WTC11 (cell line): ENCODE measurements around the gene PPP1R14C. TPM values are rescaled to one million over a fixed set of nuclear protein-coding genes. Genes with fewer than 3 reads are reported as not detected.

Experiments used
- ATAC-seq: fragments of 200-7000 bp; cut with Tn5 transposase; 2 replicates; pipeline ENCODE4 v1.10.0; 2021; ENCODE audit warnings: mild to moderate bottlenecking, moderate library complexity
- CTCF ChIA-PET: fragments of 300-600 bp; sonication (Branson Sonifier 250); formaldehyde crosslinking; loops from one replicate; lab custom pipeline; 2021; ENCODE audit warnings: antibody characterized with exemption; lab: Charles Lee
- POLR2A ChIA-PET: fragments of 350-600 bp; sonication (Branson Sonifier 250); formaldehyde crosslinking; loops from one replicate; lab custom pipeline; 2021; ENCODE audit warnings: antibody characterized with exemption; lab: Charles Lee
- DNase-seq: peaks from one replicate; pipeline ENCODE4 v3.0.0; 2021; ENCODE audit warnings: low spot score
- H3K27ac Mint-ChIP-seq: 2 replicates; pipeline ENCODE4 v1.8.0; 2021; ENCODE audit warnings: mixed read lengths
- H3K27me3 Mint-ChIP-seq: 2 replicates; pipeline ENCODE4 v1.8.0; 2021; ENCODE audit warnings: low read depth, mild to moderate bottlenecking, moderate library complexity, mixed read lengths
- H3K36me3 Mint-ChIP-seq: 2 replicates; pipeline ENCODE4 v1.8.0; 2021; ENCODE audit warnings: mixed read lengths
- H3K4me1 Mint-ChIP-seq: 2 replicates; pipeline ENCODE4 v1.8.0; 2022; ENCODE audit warnings: mixed read lengths
- H3K4me3 Mint-ChIP-seq: 2 replicates; pipeline ENCODE4 v1.8.0; 2021; ENCODE audit warnings: mild to moderate bottlenecking, moderate library complexity, mixed read lengths
- H3K9me3 Mint-ChIP-seq: 2 replicates; pipeline ENCODE4 v1.8.0; 2021; ENCODE audit warnings: mixed read lengths
- ESRRA ChIP-seq: sonication (generic); formaldehyde crosslinking; IDR thresholded peaks from 2 replicates; pipeline ENCODE4 v1.8.1; 2022; ENCODE audit warnings: mild to moderate bottlenecking, missing genetic modification reagents, borderline replicate concordance
- ETV6 ChIP-seq: sonication (generic); formaldehyde crosslinking; IDR thresholded peaks from 2 replicates; pipeline ENCODE4 v1.8.1; 2022; ENCODE audit warnings: mild to moderate bottlenecking, missing genetic modification reagents
- GTF2I ChIP-seq: fragments of 250-450 bp; sonication (Bioruptor Pico); conservative IDR thresholded peaks from 2 replicates; pipeline ENCODE4 v1.4.0; 2021; ENCODE audit warnings: mild to moderate bottlenecking
- MYBL2 ChIP-seq: sonication (generic); formaldehyde crosslinking; IDR thresholded peaks from 2 replicates; pipeline ENCODE4 v1.8.1; 2023; ENCODE audit warnings: mild to moderate bottlenecking, moderate library complexity, missing genetic modification reagents
- NFE2L1 ChIP-seq: sonication (generic); formaldehyde crosslinking; IDR thresholded peaks from 2 replicates; pipeline ENCODE4 v1.8.1; 2023; ENCODE audit warnings: missing genetic modification reagents
- RELA ChIP-seq: sonication (generic); formaldehyde crosslinking; IDR thresholded peaks from 2 replicates; pipeline ENCODE4 v1.8.1; 2022; ENCODE audit warnings: missing genetic modification reagents, mild to moderate bottlenecking, borderline replicate concordance
- SMAD4 ChIP-seq: sonication (generic); formaldehyde crosslinking; IDR thresholded peaks from 2 replicates; pipeline ENCODE4 v1.8.0; 2022; ENCODE audit warnings: mild to moderate bottlenecking, missing genetic modification reagents
- TEAD1 ChIP-seq: sonication (generic); formaldehyde crosslinking; IDR thresholded peaks from 2 replicates; pipeline ENCODE4 v1.8.0; 2022; ENCODE audit warnings: mild to moderate bottlenecking, missing genetic modification reagents
- TEAD4 ChIP-seq: sonication (generic); formaldehyde crosslinking; IDR thresholded peaks from 2 replicates; pipeline ENCODE4 v1.8.0; 2022; ENCODE audit warnings: mild to moderate bottlenecking, missing genetic modification reagents
- ZNF671 ChIP-seq: fragments of 250-450 bp; sonication (Bioruptor Pico); IDR thresholded peaks from 2 replicates; pipeline ENCODE4 v1.8.0; 2021; ENCODE audit warnings: mild to moderate bottlenecking
- total RNA-seq: library from RNA; stranded (reverse); gene quantifications from 3 replicates; pipeline ENCODE4 v1.2.3, GENCODE V29; 2021
- TF ChIP-seq, protein P1 (sequence below): sonication (generic); formaldehyde crosslinking; IDR thresholded peaks from 2 replicates; pipeline ENCODE4 v1.8.1; 2023; ENCODE audit warnings: mild to moderate bottlenecking, missing genetic modification reagents
- TF ChIP-seq, protein P2 (sequence below): sonication (generic); formaldehyde crosslinking; IDR thresholded peaks from 2 replicates; pipeline ENCODE4 v1.8.1; 2023; ENCODE audit warnings: mild to moderate bottlenecking, missing genetic modification reagents, borderline replicate concordance
- TF ChIP-seq, protein P3 (sequence below): sonication (generic); formaldehyde crosslinking; IDR thresholded peaks from 2 replicates; pipeline ENCODE4 v1.8.0; 2022; ENCODE audit warnings: mild to moderate bottlenecking, missing genetic modification reagents
- TF ChIP-seq, protein P4 (sequence below): sonication (generic); formaldehyde crosslinking; IDR thresholded peaks from 2 replicates; pipeline ENCODE4 v1.8.0; 2022; ENCODE audit warnings: missing genetic modification reagents
- TF ChIP-seq, protein P5 (sequence below): fragments of 250-450 bp; sonication (Bioruptor Pico); IDR thresholded peaks from 2 replicates; pipeline ENCODE4 v1.9.0; 2021; ENCODE audit warnings: moderate library complexity, mild to moderate bottlenecking, inconsistent platforms, borderline replicate concordance

The PPP1R14C gene
- total RNA-seq, 1 experiment from 2014 or later: 1.1 TPM

DNA sequence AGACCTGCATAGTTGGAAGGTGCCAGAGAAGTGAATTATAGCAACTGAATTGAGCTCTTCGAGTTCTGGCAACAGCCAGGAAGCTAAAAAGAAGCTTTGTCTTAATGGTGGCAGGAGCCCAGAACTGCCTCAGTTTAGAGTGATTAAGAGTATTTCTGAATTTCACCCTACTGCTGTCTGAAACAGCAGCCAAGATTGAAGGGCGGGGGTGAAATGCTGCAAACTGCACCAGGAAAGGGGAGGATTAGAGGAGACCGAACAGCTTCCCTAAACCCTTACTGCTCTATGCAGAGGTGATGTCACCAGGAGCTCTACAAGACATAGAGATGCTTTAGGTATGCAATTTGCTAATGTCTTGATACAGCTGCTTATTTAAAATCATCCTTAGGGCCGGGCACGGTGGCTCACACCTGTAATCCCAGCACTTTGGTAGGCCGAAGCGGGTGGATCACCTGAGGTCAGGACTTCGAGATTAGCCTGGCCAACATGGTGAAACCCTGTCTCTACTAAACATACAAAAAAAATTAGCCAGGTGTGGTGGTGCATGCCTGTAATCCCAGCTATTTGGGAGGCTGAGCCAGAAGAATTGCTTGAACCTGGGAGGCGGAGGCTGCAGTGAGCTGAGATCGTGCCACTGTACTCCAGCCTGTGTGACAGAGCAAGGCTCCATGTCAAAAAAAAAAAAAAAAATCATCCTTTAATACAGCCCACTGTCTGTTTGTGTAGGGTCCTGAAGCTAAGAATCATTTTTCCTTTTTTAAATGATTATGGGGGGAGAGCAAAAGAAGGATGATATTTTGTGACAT, 134.3 kb downstream of the PPP1R14C start:
- ATAC-seq (no peak), DNase-seq (no peak)
- H3K36me3 Mint-ChIP-seq: no peaks in the 10 kb centered on the region
- H3K27me3 Mint-ChIP-seq: no peaks in the 10 kb centered on the region
- no peak overlapping the region for H3K4me3 Mint-ChIP-seq
- POLR2A ChIA-PET: no interaction called here
- H3K27ac Mint-ChIP-seq: no peak overlapping the region
- peaks cover 17% of the 10 kb centered on the region for H3K9me3 Mint-ChIP-seq
- peaks cover 5% of the 10 kb centered on the region; the same call in 1 of the 2 replicates for H3K4me1 Mint-ChIP-seq
- CTCF ChIA-PET: interaction anchor here (0.7 to 1.5 kb wide), 2 partner anchors 133 to 196 kb away, joined by 3 read pairs; no protein-coding TSS in a partner anchor
- TF ChIP-seq SMAD4 (CRISPR knock-in tag): no peak
- no peak for TF ChIP-seq ESRRA (CRISPR knock-in tag)
- TF ChIP-seq, protein P1, sequence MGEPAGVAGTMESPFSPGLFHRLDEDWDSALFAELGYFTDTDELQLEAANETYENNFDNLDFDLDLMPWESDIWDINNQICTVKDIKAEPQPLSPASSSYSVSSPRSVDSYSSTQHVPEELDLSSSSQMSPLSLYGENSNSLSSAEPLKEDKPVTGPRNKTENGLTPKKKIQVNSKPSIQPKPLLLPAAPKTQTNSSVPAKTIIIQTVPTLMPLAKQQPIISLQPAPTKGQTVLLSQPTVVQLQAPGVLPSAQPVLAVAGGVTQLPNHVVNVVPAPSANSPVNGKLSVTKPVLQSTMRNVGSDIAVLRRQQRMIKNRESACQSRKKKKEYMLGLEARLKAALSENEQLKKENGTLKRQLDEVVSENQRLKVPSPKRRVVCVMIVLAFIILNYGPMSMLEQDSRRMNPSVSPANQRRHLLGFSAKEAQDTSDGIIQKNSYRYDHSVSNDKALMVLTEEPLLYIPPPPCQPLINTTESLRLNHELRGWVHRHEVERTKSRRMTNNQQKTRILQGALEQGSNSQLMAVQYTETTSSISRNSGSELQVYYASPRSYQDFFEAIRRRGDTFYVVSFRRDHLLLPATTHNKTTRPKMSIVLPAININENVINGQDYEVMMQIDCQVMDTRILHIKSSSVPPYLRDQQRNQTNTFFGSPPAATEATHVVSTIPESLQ: no peak
- TF ChIP-seq, protein P2, sequence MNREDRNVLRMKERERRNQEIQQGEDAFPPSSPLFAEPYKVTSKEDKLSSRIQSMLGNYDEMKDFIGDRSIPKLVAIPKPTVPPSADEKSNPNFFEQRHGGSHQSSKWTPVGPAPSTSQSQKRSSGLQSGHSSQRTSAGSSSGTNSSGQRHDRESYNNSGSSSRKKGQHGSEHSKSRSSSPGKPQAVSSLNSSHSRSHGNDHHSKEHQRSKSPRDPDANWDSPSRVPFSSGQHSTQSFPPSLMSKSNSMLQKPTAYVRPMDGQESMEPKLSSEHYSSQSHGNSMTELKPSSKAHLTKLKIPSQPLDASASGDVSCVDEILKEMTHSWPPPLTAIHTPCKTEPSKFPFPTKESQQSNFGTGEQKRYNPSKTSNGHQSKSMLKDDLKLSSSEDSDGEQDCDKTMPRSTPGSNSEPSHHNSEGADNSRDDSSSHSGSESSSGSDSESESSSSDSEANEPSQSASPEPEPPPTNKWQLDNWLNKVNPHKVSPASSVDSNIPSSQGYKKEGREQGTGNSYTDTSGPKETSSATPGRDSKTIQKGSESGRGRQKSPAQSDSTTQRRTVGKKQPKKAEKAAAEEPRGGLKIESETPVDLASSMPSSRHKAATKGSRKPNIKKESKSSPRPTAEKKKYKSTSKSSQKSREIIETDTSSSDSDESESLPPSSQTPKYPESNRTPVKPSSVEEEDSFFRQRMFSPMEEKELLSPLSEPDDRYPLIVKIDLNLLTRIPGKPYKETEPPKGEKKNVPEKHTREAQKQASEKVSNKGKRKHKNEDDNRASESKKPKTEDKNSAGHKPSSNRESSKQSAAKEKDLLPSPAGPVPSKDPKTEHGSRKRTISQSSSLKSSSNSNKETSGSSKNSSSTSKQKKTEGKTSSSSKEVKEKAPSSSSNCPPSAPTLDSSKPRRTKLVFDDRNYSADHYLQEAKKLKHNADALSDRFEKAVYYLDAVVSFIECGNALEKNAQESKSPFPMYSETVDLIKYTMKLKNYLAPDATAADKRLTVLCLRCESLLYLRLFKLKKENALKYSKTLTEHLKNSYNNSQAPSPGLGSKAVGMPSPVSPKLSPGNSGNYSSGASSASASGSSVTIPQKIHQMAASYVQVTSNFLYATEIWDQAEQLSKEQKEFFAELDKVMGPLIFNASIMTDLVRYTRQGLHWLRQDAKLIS: no peak
- TF ChIP-seq, protein P3, sequence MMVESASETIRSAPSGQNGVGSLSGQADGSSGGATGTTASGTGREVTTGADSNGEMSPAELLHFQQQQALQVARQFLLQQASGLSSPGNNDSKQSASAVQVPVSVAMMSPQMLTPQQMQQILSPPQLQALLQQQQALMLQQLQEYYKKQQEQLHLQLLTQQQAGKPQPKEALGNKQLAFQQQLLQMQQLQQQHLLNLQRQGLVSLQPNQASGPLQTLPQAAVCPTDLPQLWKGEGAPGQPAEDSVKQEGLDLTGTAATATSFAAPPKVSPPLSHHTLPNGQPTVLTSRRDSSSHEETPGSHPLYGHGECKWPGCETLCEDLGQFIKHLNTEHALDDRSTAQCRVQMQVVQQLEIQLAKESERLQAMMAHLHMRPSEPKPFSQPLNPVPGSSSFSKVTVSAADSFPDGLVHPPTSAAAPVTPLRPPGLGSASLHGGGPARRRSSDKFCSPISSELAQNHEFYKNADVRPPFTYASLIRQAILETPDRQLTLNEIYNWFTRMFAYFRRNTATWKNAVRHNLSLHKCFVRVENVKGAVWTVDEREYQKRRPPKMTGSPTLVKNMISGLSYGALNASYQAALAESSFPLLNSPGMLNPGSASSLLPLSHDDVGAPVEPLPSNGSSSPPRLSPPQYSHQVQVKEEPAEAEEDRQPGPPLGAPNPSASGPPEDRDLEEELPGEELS (CRISPR knock-in tag): no peak
- TF ChIP-seq MYBL2 (CRISPR knock-in tag): no peak
- no peak for TF ChIP-seq TEAD1 (CRISPR knock-in tag)
- TF ChIP-seq ZNF671: no peak
- TF ChIP-seq NFE2L1: no peak
- TF ChIP-seq RELA (CRISPR knock-in tag): no peak
- TF ChIP-seq ETV6 (CRISPR knock-in tag): no peak
- TF ChIP-seq, protein P4, sequence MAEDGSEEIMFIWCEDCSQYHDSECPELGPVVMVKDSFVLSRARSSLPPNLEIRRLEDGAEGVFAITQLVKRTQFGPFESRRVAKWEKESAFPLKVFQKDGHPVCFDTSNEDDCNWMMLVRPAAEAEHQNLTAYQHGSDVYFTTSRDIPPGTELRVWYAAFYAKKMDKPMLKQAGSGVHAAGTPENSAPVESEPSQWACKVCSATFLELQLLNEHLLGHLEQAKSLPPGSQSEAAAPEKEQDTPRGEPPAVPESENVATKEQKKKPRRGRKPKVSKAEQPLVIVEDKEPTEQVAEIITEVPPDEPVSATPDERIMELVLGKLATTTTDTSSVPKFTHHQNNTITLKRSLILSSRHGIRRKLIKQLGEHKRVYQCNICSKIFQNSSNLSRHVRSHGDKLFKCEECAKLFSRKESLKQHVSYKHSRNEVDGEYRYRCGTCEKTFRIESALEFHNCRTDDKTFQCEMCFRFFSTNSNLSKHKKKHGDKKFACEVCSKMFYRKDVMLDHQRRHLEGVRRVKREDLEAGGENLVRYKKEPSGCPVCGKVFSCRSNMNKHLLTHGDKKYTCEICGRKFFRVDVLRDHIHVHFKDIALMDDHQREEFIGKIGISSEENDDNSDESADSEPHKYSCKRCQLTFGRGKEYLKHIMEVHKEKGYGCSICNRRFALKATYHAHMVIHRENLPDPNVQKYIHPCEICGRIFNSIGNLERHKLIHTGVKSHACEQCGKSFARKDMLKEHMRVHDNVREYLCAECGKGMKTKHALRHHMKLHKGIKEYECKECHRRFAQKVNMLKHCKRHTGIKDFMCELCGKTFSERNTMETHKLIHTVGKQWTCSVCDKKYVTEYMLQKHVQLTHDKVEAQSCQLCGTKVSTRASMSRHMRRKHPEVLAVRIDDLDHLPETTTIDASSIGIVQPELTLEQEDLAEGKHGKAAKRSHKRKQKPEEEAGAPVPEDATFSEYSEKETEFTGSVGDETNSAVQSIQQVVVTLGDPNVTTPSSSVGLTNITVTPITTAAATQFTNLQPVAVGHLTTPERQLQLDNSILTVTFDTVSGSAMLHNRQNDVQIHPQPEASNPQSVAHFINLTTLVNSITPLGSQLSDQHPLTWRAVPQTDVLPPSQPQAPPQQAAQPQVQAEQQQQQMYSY (CRISPR knock-in tag): no peak

DNA sequence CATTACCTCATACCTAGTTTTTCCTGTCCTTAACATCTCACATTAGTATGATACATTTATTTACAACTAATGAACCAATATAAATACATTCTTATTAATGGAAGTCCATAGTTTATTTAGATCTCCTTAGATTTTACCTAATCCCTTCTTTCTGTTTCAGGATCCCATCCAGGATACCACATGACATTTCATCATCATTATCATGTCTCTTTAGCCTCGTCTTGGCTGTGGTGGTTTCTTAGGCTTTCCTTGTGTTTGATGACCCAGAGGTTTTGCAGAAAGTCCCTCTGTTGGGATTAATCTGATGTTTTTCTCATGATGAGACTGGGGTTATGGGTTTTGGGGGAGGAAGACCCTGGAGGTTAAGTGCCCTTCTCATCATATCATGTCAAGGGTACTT, 136.7 kb downstream of the PPP1R14C start:
- DNase-seq: no peak
- no peaks in the 10 kb centered on the region for H3K36me3 Mint-ChIP-seq
- ATAC-seq: no peak
- POLR2A ChIA-PET: no interaction called here
- H3K4me1 Mint-ChIP-seq: peaks cover 5% of the 10 kb centered on the region; the same call in 1 of the 2 replicates
- no peak overlapping the region for H3K27ac Mint-ChIP-seq
- H3K27me3 Mint-ChIP-seq: no peaks in the 10 kb centered on the region
- H3K9me3 Mint-ChIP-seq: peaks cover 17% of the 10 kb centered on the region
- CTCF ChIA-PET: no interaction called here
- no peak overlapping the region for H3K4me3 Mint-ChIP-seq
- TF ChIP-seq TEAD4 (no peak), RELA (CRISPR knock-in tag) (no peak), ESRRA (CRISPR knock-in tag) (no peak), GTF2I (CRISPR knock-in tag) (no peak)
- TF ChIP-seq, protein P5, sequence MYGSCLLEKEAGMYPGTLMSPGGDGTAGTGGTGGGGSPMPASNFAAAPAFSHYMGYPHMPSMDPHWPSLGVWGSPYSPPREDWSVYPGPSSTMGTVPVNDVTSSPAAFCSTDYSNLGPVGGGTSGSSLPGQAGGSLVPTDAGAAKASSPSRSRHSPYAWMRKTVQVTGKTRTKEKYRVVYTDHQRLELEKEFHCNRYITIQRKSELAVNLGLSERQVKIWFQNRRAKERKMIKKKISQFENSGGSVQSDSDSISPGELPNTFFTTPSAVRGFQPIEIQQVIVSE (CRISPR knock-in tag): no peak
- TF ChIP-seq, protein P3 (CRISPR knock-in tag): no peak
